ENCODE data around the gene PPP2R3C. TPM values are rescaled to one million over a fixed set of nuclear protein-coding genes. Genes with fewer than 3 reads are reported as not detected.
"Not testable (repeated sequence)": the region's sequence is repeated elsewhere in the genome, so short reads cannot be mapped to it uniquely, and the experiment has no call there.

Gene PPP2R3C
- total and polyA plus RNA-seq, 2 donors (not counting 1 experiment from before 2014, with no cell fraction given) = 32.6 to 61.9 TPM

GRCh38 chr14:35072226-35072625 is 49.6 kb downstream of the PPP2R3C start:
- Histone ChIP-seq H3K9me3 (ENCODE audit: control insufficient read depth, insufficient read depth, low read depth, low read length) (no peaks in the 10 kb centered on the region), H3K36me3 (ENCODE audit: control insufficient read depth, insufficient read depth, low read length) (peaks cover 4% of the 10 kb centered on the region), H3K9ac (ENCODE audit: insufficient read depth, low read length) (no peak overlapping the region), H3K79me2 (ENCODE audit: control insufficient read depth, insufficient read depth, low read length) (no peaks in the 10 kb centered on the region), H3K4me1 (ENCODE audit: control insufficient read depth, extremely low read depth, insufficient read depth, low read length) (no peaks in the 10 kb centered on the region), H3K27ac (ENCODE audit: insufficient read depth, low read length) (no peak overlapping the region), H3K27me3 (ENCODE audit: control insufficient read depth, insufficient read depth, low read length) (no peaks in the 10 kb centered on the region), H4K20me1 (ENCODE audit: control insufficient read depth, extremely low read depth, insufficient read depth, low read length) (no peaks in the 10 kb centered on the region), H3K4me2 (ENCODE audit: extremely low read depth, insufficient read depth, low read length) (no peak overlapping the region), H3K4me3 (replicated peaks in 1 of 4; ENCODE audit: control extremely low read depth in 1 of 4, insufficient read depth in 1 of 4, low read depth in 3 of 4, low read length in 4 of 4) (no peak overlapping the region), H2AFZ (ENCODE audit: low read length) (no peak overlapping the region)
- no peak for DNase-seq (ENCODE audit: low read depth in 2 of 2)
- TF ChIP-seq CTCF (conservative IDR thresholded peaks at IDR 0.05 in 1 of 2, IDR thresholded peaks at IDR 0.05 in 1 of 2; ENCODE audit: low read depth in 1 of 2, low read length in 2 of 2) (no peak), EZH2 (IDR thresholded peaks at IDR 0.05; ENCODE audit: low read length, missing control alignments) (no peak)

DNA sequence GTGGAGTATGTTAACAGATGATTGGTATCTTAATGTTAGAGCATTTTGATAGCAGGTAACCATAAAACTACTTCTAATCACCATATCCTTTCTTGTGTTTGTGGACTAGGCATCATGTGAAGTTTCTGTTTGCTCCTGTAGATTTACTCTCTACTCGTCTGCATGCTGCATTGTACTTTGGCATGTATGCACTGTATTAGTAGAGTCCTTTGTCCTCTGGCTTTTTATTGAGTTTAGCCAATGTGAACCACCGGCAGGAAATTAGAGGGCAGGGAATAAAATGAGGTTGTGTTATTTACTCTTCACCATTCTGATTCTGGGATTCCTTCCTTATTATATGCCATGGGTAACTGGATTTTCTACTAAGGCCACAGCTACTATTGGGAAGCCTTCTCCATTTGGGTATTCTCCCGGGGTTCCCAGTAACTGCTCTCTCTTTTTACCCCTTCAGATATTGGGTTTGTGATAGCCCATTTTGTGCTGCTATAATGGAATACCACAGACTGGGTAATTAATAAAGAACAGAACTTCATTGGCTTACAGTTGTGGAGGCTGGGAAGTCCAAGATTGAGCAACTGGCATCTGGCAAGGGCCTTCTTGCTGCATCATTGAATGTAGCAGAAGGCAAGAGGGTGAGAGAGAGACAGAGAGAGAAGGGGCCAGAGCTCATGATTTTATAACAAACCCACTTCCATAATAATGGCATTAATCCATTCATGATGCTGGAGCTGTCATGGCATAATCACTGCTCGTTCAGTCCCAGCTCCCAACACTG is 53.4 kb downstream of the PPP2R3C start:
- TF ChIP-seq EZH2 (IDR thresholded peaks at IDR 0.05; ENCODE audit: low read length, missing control alignments) (no peak), CTCF (conservative IDR thresholded peaks at IDR 0.05 in 1 of 2, IDR thresholded peaks at IDR 0.05 in 1 of 2; ENCODE audit: low read depth in 1 of 2, low read length in 2 of 2) (no peak)
- Histone ChIP-seq H3K36me3 (ENCODE audit: control insufficient read depth, insufficient read depth, low read length) (peaks cover 4% of the 10 kb centered on the region), H3K4me3 (replicated peaks in 1 of 4; ENCODE audit: control extremely low read depth in 1 of 4, insufficient read depth in 1 of 4, low read depth in 3 of 4, low read length in 4 of 4) (no peak overlapping the region), H3K4me1 (ENCODE audit: control insufficient read depth, extremely low read depth, insufficient read depth, low read length) (no peaks in the 10 kb centered on the region), H3K27ac (ENCODE audit: insufficient read depth, low read length) (no peak overlapping the region), H3K9ac (ENCODE audit: insufficient read depth, low read length) (no peak overlapping the region), H3K79me2 (ENCODE audit: control insufficient read depth, insufficient read depth, low read length) (no peaks in the 10 kb centered on the region), H3K9me3 (ENCODE audit: control insufficient read depth, insufficient read depth, low read depth, low read length) (no peaks in the 10 kb centered on the region), H4K20me1 (ENCODE audit: control insufficient read depth, extremely low read depth, insufficient read depth, low read length) (no peaks in the 10 kb centered on the region), H2AFZ (ENCODE audit: low read length) (no peak overlapping the region), H3K4me2 (ENCODE audit: extremely low read depth, insufficient read depth, low read length) (no peak overlapping the region), H3K27me3 (ENCODE audit: control insufficient read depth, insufficient read depth, low read length) (no peaks in the 10 kb centered on the region)
- no peak for DNase-seq (ENCODE audit: low read depth in 2 of 2)

- not testable (repeated sequence) for H3K9ac ChIP-seq (ENCODE audit: insufficient read depth, low read length); H3K79me2 ChIP-seq (ENCODE audit: control insufficient read depth, insufficient read depth, low read length); H3K27me3 ChIP-seq (ENCODE audit: control insufficient read depth, insufficient read depth, low read length)
These were observed 56.1 kb downstream of the PPP2R3C start for GRCh38 chr14:35065731-35066130.

DNA sequence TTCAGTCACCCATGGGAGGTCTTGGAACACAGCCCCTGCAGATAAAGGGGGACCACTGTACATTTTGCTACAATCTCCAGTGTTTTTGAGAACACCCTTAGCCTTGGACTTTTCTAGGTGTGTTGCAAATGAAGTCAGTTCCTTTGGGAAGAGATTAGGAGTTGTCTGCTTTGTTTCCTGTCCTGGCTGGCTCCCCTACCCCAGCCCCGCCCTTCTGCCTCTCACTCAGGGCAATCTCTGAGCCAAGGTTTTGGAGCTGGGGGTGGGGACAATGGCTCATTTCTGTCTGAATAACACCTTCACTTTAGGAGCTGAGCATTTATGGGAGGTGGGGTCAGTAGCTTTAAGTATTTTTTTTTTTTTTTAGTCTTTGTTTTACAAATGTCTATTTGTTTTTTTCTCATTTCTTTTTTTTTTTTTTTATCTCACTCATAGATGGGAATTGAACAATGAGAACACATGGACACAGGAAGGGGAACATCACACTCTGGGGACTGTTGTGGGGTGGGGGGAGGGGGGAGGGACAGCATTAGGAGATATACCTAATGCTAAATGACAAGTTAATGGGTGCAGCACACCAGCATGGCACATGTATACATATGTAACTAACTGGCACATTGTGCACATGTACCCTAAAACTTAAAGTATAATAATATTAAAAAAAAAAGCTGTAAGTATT is 60.5 kb downstream of the PPP2R3C start:
- not testable (repeated sequence) for H4K20me1 ChIP-seq (ENCODE audit: control insufficient read depth, extremely low read depth, insufficient read depth, low read length); H3K36me3 ChIP-seq (ENCODE audit: control insufficient read depth, insufficient read depth, low read length); H3K4me3 ChIP-seq (replicated peaks in 1 of 4; ENCODE audit: control extremely low read depth in 1 of 4, insufficient read depth in 1 of 4, low read depth in 3 of 4, low read length in 4 of 4); H2AFZ ChIP-seq (ENCODE audit: low read length); H3K4me2 ChIP-seq (ENCODE audit: extremely low read depth, insufficient read depth, low read length); H3K27ac ChIP-seq (ENCODE audit: insufficient read depth, low read length); H3K27me3 ChIP-seq (ENCODE audit: control insufficient read depth, insufficient read depth, low read length); H3K9ac ChIP-seq (ENCODE audit: insufficient read depth, low read length); H3K4me1 ChIP-seq (ENCODE audit: control insufficient read depth, extremely low read depth, insufficient read depth, low read length); H3K79me2 ChIP-seq (ENCODE audit: control insufficient read depth, insufficient read depth, low read length); H3K9me3 ChIP-seq (ENCODE audit: control insufficient read depth, insufficient read depth, low read depth, low read length)
- DNase-seq (ENCODE audit: low read depth in 2 of 2) = peak in 1 of 2 donors; percentile 57

More at GRCh38 chr14:35065731-35066130, 56.1 kb downstream of the PPP2R3C start:
- H4K20me1 ChIP-seq (ENCODE audit: control insufficient read depth, extremely low read depth, insufficient read depth, low read length); H2AFZ ChIP-seq (ENCODE audit: low read length); DNase-seq (ENCODE audit: low read depth in 2 of 2); H3K4me1 ChIP-seq (ENCODE audit: control insufficient read depth, extremely low read depth, insufficient read depth, low read length); H3K36me3 ChIP-seq (ENCODE audit: control insufficient read depth, insufficient read depth, low read length); H3K27ac ChIP-seq (ENCODE audit: insufficient read depth, low read length); H3K4me2 ChIP-seq (ENCODE audit: extremely low read depth, insufficient read depth, low read length); H3K9me3 ChIP-seq (ENCODE audit: control insufficient read depth, insufficient read depth, low read depth, low read length); H3K4me3 ChIP-seq (replicated peaks in 1 of 4; ENCODE audit: control extremely low read depth in 1 of 4, insufficient read depth in 1 of 4, low read depth in 3 of 4, low read length in 4 of 4): not testable (repeated sequence)
